ENCODE data around the gene PCYOX1L. TPM values are rescaled to one million over a fixed set of nuclear protein-coding genes. Genes with fewer than 3 reads are reported as not detected.

Gene PCYOX1L
- total RNA-seq, 1 experiment from 2014 or later, result 15.3 TPM

DNA sequence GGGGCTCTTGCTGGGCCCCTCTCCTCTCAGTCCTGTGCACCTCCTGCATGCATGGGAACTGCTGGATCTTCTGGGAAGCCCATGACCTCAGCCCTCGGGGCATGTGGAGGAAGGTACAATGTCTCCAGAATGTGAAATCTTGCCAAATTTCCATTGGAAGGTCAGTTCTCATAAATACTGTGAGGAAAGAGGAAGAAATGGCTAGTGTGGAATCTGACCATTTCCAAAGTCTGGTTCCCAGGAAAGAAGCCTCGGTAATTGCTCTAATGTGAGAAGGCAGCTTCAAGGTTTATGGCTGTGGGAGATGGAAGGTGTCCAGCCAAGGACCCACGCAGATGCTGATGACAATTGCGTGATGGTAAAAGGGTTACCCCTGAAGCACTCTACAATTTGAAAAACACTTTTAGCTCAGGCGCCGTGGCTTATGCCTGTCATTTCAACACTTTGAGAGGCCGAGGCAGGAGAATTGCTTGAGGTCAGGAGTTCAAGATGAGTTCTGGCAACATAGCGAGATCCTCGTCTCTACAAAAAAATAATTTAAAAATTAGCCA, 29.3 kb downstream of the PCYOX1L start:
- no peaks in the 10 kb centered on the region for H3K23me2 ChIP-seq (ENCODE audit: insufficient read length, low read depth, low read length, poor library complexity, severe bottlenecking)
- no peak overlapping the region for H4K91ac ChIP-seq (ENCODE audit: insufficient read length, low read depth, low read length)
- H3K4ac ChIP-seq (ENCODE audit: low read depth, low read length), result no peak overlapping the region
- no peaks in the 10 kb centered on the region for H3K9me3 ChIP-seq (ENCODE audit: control insufficient read depth, low read depth, low read length)
- H3K14ac ChIP-seq (ENCODE audit: insufficient read depth, low read length), result no peak overlapping the region
- H2BK20ac ChIP-seq (ENCODE audit: low read depth, low read length, poor library complexity, severe bottlenecking), result no peak overlapping the region
- no peak overlapping the region for H4K8ac ChIP-seq (replicated peaks; ENCODE audit: insufficient read length, low read depth, low read length)
- H2BK12ac ChIP-seq (ENCODE audit: insufficient read length, low read depth, low read length), result no peak overlapping the region
- H3K27me3 ChIP-seq (ENCODE audit: insufficient read depth, low read length), result no peaks in the 10 kb centered on the region
- Mint-ChIP-seq H3K27ac (no peak overlapping the region), H3K4me1 (peaks cover 2 to 7% of the 10 kb centered on the region in 2 experiments), H3K27me3 (ENCODE audit: low read depth) (no peaks in the 10 kb centered on the region; the same call in 1 of the 2 replicates), H3K9me3 (no peaks in the 10 kb centered on the region; a peak in 1 of 5 replicates), H3K36me3 (ENCODE audit: insufficient read depth in 1 of 3, low read depth in 3 of 3) (no peaks in the 10 kb centered on the region; a peak in 1 of 7 replicates), H3K4me3 (no peak overlapping the region)
- no peak overlapping the region for H2AK5ac ChIP-seq (ENCODE audit: insufficient read length, low read length)
- no peak overlapping the region for H3K18ac ChIP-seq (ENCODE audit: insufficient read length, low read depth, low read length)
- TF ChIP-seq, protein P1, sequence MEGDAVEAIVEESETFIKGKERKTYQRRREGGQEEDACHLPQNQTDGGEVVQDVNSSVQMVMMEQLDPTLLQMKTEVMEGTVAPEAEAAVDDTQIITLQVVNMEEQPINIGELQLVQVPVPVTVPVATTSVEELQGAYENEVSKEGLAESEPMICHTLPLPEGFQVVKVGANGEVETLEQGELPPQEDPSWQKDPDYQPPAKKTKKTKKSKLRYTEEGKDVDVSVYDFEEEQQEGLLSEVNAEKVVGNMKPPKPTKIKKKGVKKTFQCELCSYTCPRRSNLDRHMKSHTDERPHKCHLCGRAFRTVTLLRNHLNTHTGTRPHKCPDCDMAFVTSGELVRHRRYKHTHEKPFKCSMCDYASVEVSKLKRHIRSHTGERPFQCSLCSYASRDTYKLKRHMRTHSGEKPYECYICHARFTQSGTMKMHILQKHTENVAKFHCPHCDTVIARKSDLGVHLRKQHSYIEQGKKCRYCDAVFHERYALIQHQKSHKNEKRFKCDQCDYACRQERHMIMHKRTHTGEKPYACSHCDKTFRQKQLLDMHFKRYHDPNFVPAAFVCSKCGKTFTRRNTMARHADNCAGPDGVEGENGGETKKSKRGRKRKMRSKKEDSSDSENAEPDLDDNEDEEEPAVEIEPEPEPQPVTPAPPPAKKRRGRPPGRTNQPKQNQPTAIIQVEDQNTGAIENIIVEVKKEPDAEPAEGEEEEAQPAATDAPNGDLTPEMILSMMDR (conservative IDR thresholded peaks at IDR 0.05), result no peak
- no peak for DNase-seq
- no peak overlapping the region for H3T11ph ChIP-seq (ENCODE audit: low read length)
- H2BK120ac ChIP-seq (ENCODE audit: low read depth, low read length, poor library complexity, severe bottlenecking), result no peak overlapping the region
- no CpG with 5 or more reads among the region's 9 CpGs for WGBS (ENCODE audit: extremely low coverage, insufficient read length, low lambda C conversion rate)
- no peak overlapping the region for H3K27ac ChIP-seq (ENCODE audit: insufficient read length, low read depth, low read length)
- H3K9ac ChIP-seq (ENCODE audit: extremely low read depth, insufficient read length, low read length), result no peak overlapping the region
- H3K79me2 ChIP-seq (ENCODE audit: insufficient read depth, low read length), result no peaks in the 10 kb centered on the region
- no peak overlapping the region for H2BK15ac ChIP-seq (ENCODE audit: low read depth, low read length)
- H2AFZ ChIP-seq (ENCODE audit: low read length), result no peak overlapping the region
- H4K20me1 ChIP-seq (ENCODE audit: control insufficient read depth, insufficient read depth, insufficient read length), result no peaks in the 10 kb centered on the region
- H2BK5ac ChIP-seq (ENCODE audit: insufficient read length, low read length), result no peak overlapping the region
- H3K4me2 ChIP-seq (ENCODE audit: insufficient read depth, insufficient read length, low read length), result no peak overlapping the region
- H3K23ac ChIP-seq (ENCODE audit: insufficient read length, low read depth, low read length), result no peak overlapping the region
- no peaks in the 10 kb centered on the region for H3K4me1 ChIP-seq (ENCODE audit: insufficient read depth, low read length)
- H3K56ac ChIP-seq (ENCODE audit: insufficient read length, low read depth, low read length), result no peak overlapping the region
- H3K79me1 ChIP-seq (ENCODE audit: insufficient read depth, low read depth, low read length, poor library complexity, severe bottlenecking), result no peaks in the 10 kb centered on the region
- no peak overlapping the region for H4K5ac ChIP-seq (ENCODE audit: insufficient read length, low read depth, low read length)

Data from H9 (cell line).